Activated naive CD4-positive, alpha-beta T cell treated with anti-CD3 and anti-CD28 coated beads, Interleukin-2, amount 50 U/mL, for 72 hours (primary cell): ENCODE measurements around the gene HSD17B12. TPM values are rescaled to one million over a fixed set of nuclear protein-coding genes. Genes with fewer than 3 reads are reported as not detected.

Experiments used
- ATAC-seq, 2 donors: fragments of 150-1000 bp; cut with Tn5 transposase; 2 replicates each; pipeline ENCODE4 v1.10.0; 2021; ENCODE audit warnings: mild to moderate bottlenecking in 2 of 2, moderate library complexity in 2 of 2
- DNase-seq, 2 donors: peaks; one replicate each; pipeline ENCODE4 v3.0.0; 2021 to 2022; ENCODE audit warnings: low spot score in 2 of 2
- H3K27ac Mint-ChIP-seq, 2 donors: one replicate each; pipeline ENCODE4 v1.8.0; 2022; ENCODE audit warnings: mild to moderate bottlenecking in 2 of 2, mixed read lengths in 2 of 2
- H3K36me3 Mint-ChIP-seq, 2 donors: one replicate each; pipeline ENCODE4 v1.8.0; 2022; ENCODE audit warnings: mixed read lengths in 2 of 2
- H3K9me3 Mint-ChIP-seq, 2 donors: one replicate each; pipeline ENCODE4 v1.8.0; 2022; ENCODE audit warnings: mixed read lengths in 2 of 2
- total RNA-seq, 2 donors: library from RNA; stranded (reverse); gene quantifications; one replicate each; pipeline ENCODE4 v1.2.3, GENCODE V29; 2022

Gene HSD17B12
- total RNA-seq, 2 donors from 2014 or later, result 38.7 to 55.7 TPM

GRCh38 chr11:43901551-43901950, 221.0 kb downstream of the HSD17B12 start:
- ATAC-seq, result no peak
- peaks cover 9 to 14% of the 10 kb centered on the region in 2 donors for H3K36me3 Mint-ChIP-seq
- no peak for DNase-seq
- H3K27ac Mint-ChIP-seq, result no peak overlapping the region
- H3K9me3 Mint-ChIP-seq, result no peaks in the 10 kb centered on the region

GRCh38 chr11:43903078-43903477, 222.5 kb downstream of the HSD17B12 start:
- no peaks in the 10 kb centered on the region for H3K9me3 Mint-ChIP-seq
- DNase-seq (no peak), ATAC-seq (no peak)
- H3K36me3 Mint-ChIP-seq, result peaks cover 3 to 19% of the 10 kb centered on the region in 2 donors
- no peak overlapping the region for H3K27ac Mint-ChIP-seq

GRCh38 chr11:43903969-43904368, 223.4 kb downstream of the HSD17B12 start:
- Mint-ChIP-seq H3K9me3 (no peaks in the 10 kb centered on the region), H3K36me3 (peaks cover 0 to 13% of the 10 kb centered on the region in 2 donors), H3K27ac (no peak overlapping the region)
- no peak for ATAC-seq
- DNase-seq, result no peak

GRCh38 chr11:43904742-43905535, 224.4 kb downstream of the HSD17B12 start:
- DNase-seq (no peak), ATAC-seq (no peak)
- no peaks in the 10 kb centered on the region for H3K9me3 Mint-ChIP-seq
- peaks cover 0 to 13% of the 10 kb centered on the region in 2 donors for H3K36me3 Mint-ChIP-seq
- no peak overlapping the region for H3K27ac Mint-ChIP-seq

GRCh38 chr11:43905813-43906241, 225.3 kb downstream of the HSD17B12 start:
- ATAC-seq, result no peak
- Mint-ChIP-seq H3K27ac (no peak overlapping the region), H3K36me3 (peaks cover 0 to 13% of the 10 kb centered on the region in 2 donors), H3K9me3 (no peaks in the 10 kb centered on the region)
- no peak for DNase-seq

Other genes with a start within 250 kb of the HSD17B12 start
- 10 to 100 TPM; 35.5 to 42.3 TPM for gene ALKBH3, start 200.1 kb downstream of the HSD17B12 start, total RNA-seq